NCI-H510A (cell line): ENCODE measurements around the gene SPDYE4.

Experiments
- DNase-seq: peaks from one replicate; lab custom pipeline; 2025; lab: John Stamatoyannopoulos, UW

SPDYE4 gene

DNA sequence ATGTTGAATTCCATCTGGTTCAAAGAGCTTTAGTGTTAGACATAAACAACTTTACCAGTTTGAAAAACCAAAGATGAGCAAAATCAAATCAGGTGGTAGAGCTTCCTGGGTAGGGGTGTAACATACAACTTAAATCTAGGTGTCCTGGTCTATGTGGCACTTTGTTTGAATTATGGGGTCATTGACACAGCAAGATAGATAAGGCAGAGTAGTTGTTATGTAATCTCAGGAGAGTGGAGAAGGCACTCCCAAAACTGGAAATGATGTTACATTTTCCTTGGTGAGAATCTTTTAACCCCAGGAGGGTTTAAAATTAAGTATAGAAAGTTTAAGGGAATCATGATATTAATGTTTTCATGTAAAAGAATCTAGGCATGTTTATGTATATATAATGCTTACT lies 45.6 kb downstream of the SPDYE4 start:
- DNase-seq: no peak

DNA sequence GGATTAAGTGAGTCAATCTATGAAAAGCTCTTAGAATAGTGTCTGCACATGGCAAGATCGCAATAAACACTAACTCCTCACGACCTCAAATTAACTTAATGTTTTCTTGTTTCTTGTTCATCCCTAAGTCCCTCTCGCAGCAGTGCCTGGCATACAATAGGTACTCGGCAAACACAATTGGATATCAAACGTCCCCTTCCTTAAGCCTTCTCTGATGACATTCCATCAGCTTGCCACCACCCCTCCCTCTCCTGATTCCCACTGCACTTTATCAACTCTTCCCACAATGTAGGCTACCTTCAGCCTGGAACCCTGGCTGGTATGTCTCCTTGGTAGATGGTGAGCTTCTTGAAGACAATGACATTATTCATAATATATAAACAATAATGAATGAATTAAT lies 47.1 kb downstream of the SPDYE4 start:
- no peak for DNase-seq

DNA sequence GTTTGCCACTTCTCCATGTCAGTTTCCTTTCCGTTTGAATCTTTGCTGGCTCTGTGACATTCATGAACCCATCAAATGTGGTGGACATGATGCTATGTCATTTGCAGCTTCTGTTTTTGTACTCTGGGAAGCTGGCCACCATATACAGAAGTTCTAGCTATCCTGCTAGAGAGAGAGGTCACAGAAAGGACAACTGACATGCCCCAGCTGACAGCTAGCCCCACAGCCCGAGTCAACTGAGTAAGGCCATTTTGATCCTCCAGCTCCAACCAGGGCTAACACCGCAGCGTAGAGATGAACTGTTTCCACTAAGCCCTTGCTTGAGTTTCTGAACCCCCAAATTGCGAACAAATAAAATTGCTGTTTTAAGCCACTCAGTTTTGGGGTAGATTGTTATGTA lies 47.5 kb downstream of the SPDYE4 start:
- no peak for DNase-seq

DNA sequence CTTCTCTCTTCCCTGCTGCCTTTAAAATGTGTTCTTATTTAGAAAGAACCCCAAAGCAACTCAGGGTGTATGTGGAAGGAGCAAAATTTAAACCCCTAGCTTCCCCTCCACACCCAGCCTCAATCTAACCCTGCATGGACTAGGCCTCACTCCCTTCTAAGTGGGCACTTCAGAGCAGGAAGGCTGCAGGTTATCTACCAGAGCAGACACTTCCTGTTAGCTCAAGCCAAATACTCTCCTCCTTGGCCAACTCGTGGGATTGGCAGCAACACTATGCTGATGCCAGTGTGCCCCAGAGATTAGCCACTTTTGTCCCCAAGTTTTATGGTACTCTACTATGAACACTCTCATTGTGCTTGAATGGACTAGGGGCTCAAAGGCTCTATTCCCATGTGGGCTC lies 49.3 kb downstream of the SPDYE4 start:
- no peak for DNase-seq

GRCh38 chr17:8708025-8708461 lies 50.3 kb downstream of the SPDYE4 start:
- no peak for DNase-seq

- DNase-seq: no peak
These were observed 50.9 kb downstream of the SPDYE4 start for GRCh38 chr17:8707332-8708024.

GRCh38 chr17:8706431-8706830 lies 51.9 kb downstream of the SPDYE4 start:
- DNase-seq: no peak

- no peak for DNase-seq
These were observed 52.9 kb downstream of the SPDYE4 start for GRCh38 chr17:8705427-8705826.

DNA sequence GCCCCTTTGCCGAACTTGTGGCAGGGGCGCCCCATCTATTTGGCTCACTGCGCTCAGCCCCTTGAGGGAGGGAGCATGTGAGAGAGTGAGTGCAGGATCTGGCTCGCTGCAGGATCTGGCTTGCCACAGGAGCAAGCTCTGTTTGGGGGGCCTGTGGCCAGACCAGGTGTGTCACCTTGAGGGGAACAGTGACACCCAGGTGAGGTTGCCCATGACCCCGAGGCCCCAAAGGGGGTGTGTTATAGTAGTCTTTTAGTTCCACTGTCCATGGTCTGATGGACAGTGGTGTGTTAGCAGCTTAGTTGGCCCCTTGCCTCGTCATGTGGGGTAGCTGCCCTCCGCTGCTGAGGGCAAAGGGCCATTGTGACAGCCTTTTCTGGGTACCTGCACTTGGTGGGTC lies 55.3 kb downstream of the SPDYE4 start:
- DNase-seq: no peak

GRCh38 chr17:8701754-8702153 lies 56.6 kb downstream of the SPDYE4 start:
- DNase-seq: no peak

- DNase-seq: no peak
These were observed 57.1 kb downstream of the SPDYE4 start for GRCh38 chr17:8701221-8701620.
